MM.1S (cell line): Measurements from ENCODE around the gene ST6GALNAC2.

Source experiments
- EZH2 ChIP-seq: fragments of 300-600 bp; sonication (generic); optimal IDR thresholded peaks from 2 replicates; pipeline ENCODE3; 2017; ENCODE audit warnings: low read depth, mild to moderate bottlenecking, antibody characterized with exemption, low read length, mixed read lengths
- EZH2phosphoT487 ChIP-seq: fragments of 300-600 bp; sonication (generic); IDR thresholded peaks from 2 replicates; pipeline ENCODE4 v1.6.1; 2018; ENCODE audit warnings: antibody characterized with exemption, low read length
- TF ChIP-seq, protein P1 (sequence below): fragments of 300-600 bp; sonication (generic); IDR thresholded peaks from 2 replicates; pipeline ENCODE4 v1.5.1; 2016; ENCODE audit warnings: antibody characterized with exemption, low read length, mixed read lengths

DNA sequence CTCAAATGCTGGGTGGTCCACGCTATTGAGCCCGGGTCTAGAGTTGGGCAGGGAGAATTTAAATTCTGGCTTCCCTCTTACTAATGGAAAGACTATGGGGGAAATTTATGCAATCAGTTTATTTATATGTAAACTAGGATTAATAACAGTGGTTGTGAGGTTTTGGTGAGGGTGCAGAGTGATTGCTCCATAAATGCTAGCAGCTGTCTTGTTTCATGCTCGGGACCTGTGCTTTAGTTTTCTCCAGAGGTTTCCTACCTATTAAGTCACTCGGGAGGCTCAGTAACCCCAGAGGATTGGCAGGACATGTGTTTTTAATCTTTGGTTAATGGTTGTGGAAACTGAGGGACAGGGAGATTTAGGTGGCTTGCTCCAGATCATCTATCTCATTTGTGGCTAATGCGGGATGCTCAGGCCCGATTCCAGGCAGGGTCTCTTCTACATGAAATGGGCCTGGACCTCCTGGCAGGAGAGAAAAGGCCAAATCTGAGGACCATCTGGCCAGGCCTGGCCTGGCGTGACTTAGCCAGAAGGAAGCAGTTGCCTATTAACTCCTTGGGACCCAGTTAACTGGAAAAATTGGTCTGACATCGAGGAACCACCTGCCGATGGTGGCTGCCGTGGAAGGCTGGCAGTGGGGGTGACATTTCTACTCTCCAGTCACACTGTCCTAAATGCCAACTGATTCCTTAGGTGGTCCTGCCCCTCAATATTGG lies 43.8 kb downstream of the ST6GALNAC2 start:
- TF ChIP-seq, protein P1, sequence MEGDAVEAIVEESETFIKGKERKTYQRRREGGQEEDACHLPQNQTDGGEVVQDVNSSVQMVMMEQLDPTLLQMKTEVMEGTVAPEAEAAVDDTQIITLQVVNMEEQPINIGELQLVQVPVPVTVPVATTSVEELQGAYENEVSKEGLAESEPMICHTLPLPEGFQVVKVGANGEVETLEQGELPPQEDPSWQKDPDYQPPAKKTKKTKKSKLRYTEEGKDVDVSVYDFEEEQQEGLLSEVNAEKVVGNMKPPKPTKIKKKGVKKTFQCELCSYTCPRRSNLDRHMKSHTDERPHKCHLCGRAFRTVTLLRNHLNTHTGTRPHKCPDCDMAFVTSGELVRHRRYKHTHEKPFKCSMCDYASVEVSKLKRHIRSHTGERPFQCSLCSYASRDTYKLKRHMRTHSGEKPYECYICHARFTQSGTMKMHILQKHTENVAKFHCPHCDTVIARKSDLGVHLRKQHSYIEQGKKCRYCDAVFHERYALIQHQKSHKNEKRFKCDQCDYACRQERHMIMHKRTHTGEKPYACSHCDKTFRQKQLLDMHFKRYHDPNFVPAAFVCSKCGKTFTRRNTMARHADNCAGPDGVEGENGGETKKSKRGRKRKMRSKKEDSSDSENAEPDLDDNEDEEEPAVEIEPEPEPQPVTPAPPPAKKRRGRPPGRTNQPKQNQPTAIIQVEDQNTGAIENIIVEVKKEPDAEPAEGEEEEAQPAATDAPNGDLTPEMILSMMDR: no peak
- no peak for TF ChIP-seq EZH2
- no peak for TF ChIP-seq EZH2phosphoT487
